Measurements from ENCODE around the gene CELA3A.

DNA sequence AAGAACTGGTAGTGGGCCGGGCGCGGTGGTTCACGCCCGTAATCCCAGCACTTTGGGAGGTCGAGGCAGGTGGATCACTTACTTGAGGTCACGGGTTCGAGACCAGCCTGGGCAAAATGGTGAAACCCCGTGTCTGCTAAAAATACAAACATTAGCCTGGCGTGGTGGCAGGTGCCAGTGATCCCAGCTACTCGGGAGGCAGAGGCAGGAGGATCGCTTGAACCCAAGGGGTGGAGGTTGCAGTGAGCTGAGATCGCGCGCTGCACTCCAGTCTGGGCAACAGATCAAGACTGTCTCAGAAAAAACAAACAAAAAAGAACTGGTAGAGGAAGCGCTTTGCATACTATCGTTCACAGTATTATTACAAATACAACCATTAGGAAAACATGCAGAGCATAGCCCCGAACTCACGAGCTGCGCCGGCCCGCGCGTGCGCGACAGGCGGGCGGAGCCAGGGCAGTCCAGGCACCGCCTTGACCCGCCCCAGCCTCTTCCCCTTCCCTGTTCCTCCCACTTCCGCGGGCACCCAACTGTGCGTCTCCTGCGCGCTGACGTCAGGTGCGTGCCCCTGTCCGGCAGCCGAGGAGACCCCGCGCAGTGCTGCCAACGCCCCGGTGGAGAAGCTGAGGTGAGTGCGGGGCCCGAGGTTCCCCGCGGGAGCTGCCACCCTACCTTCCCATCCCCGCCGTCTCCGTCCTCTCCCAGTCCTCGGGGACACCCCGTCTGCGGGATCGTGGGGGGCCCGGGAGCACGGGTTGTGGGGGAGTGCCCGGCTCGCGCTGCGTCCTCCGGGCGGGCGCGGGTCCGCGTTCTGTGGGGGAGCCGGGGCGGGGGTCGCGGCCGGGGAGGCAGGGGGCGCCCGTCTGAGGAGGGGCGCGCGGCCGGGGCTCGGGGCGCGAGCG is 50.9 kb downstream of the CELA3A start, which contains the start of gene CDC42:
- TF ChIP-seq CTCF (conservative IDR thresholded peaks at IDR 0.05; ENCODE audit: low read length) (no peak), EZH2phosphoT487 (IDR thresholded peaks at IDR 0.05; ENCODE audit: borderline replicate concordance, low read depth, low read length) (no peak)
